ENCODE data around the gene ADAMTS17.

- TF ChIP-seq, protein P1, sequence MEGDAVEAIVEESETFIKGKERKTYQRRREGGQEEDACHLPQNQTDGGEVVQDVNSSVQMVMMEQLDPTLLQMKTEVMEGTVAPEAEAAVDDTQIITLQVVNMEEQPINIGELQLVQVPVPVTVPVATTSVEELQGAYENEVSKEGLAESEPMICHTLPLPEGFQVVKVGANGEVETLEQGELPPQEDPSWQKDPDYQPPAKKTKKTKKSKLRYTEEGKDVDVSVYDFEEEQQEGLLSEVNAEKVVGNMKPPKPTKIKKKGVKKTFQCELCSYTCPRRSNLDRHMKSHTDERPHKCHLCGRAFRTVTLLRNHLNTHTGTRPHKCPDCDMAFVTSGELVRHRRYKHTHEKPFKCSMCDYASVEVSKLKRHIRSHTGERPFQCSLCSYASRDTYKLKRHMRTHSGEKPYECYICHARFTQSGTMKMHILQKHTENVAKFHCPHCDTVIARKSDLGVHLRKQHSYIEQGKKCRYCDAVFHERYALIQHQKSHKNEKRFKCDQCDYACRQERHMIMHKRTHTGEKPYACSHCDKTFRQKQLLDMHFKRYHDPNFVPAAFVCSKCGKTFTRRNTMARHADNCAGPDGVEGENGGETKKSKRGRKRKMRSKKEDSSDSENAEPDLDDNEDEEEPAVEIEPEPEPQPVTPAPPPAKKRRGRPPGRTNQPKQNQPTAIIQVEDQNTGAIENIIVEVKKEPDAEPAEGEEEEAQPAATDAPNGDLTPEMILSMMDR (IDR thresholded peaks at IDR 0.05), result no peak
- TF ChIP-seq POLR2A (IDR thresholded peaks at IDR 0.05), result no peak
These were observed 49.8 kb downstream of the ADAMTS17 start for GRCh38 chr15:100292010-100292409.

Measured in right lobe of liver (tissue), 4 donors.